Activated CD8-positive, alpha-beta T cell treated with anti-CD3 and anti-CD28 coated beads for 36 hours (primary cell): ENCODE results near the gene MGRN1. TPM values are rescaled to one million over a fixed set of nuclear protein-coding genes. Genes with fewer than 3 reads are reported as not detected.

Experiments
- ATAC-seq: fragments of 200-7000 bp; cut with Tn5 transposase; one replicate; pipeline ENCODE4 v1.10.0; 2021; ENCODE audit warnings: mild to moderate bottlenecking, moderate library complexity
- CTCF ChIA-PET: fragments of 350-600 bp; sonication (Branson Sonifier 250); formaldehyde crosslinking; loops from one replicate; lab custom pipeline; 2021; ENCODE audit warnings: antibody characterized with exemption; lab: Charles Lee
- POLR2A ChIA-PET: fragments of 350-600 bp; sonication (Branson Sonifier 250); formaldehyde crosslinking; loops from one replicate; lab custom pipeline; 2021; ENCODE audit warnings: antibody characterized with exemption; lab: Charles Lee
- DNase-seq: peaks from one replicate; pipeline ENCODE4 v3.0.0-alpha.2; 2020
- H3K27ac Mint-ChIP-seq: one replicate; pipeline ENCODE4 v1.8.0; 2021; ENCODE audit warnings: mild to moderate bottlenecking, mixed read lengths
- H3K27me3 Mint-ChIP-seq: one replicate; pipeline ENCODE4 v1.8.0; 2021; ENCODE audit warnings: mixed read lengths
- H3K36me3 Mint-ChIP-seq: one replicate; pipeline ENCODE4 v1.8.0; 2021; ENCODE audit warnings: low read depth, mixed read lengths
- H3K4me1 Mint-ChIP-seq: one replicate; pipeline ENCODE4 v1.8.0; 2021; ENCODE audit warnings: low read depth, mixed read lengths
- H3K4me3 Mint-ChIP-seq: one replicate; pipeline ENCODE4 v1.8.0; 2021; ENCODE audit warnings: mild to moderate bottlenecking, moderate library complexity, mixed read lengths
- H3K9me3 Mint-ChIP-seq: one replicate; pipeline ENCODE4 v1.8.0; 2021; ENCODE audit warnings: mixed read lengths
- CTCF ChIP-seq: fragments of 200-600 bp; IDR thresholded peaks from one replicate; pipeline ENCODE4 v1.8.0; 2022; ENCODE audit warnings: antibody characterized with exemption, mild to moderate bottlenecking
- intact Hi-C: fragments of 100-400 bp; cut with micrococcal nuclease; formaldehyde crosslinking; loops from one replicate; pipeline ENCODE4 v1.10.0; 2022
- total RNA-seq, 2 experiments: library from RNA; stranded (reverse); gene quantifications; one replicate each; pipeline ENCODE4 v1.2.3, GENCODE V29; 2021

The MGRN1 gene
- total RNA-seq, 2 experiments from 2014 or later = 67.6 to 70.8 TPM

- H3K9me3 Mint-ChIP-seq = no peaks in the 10 kb centered on the region
- POLR2A ChIA-PET = interaction anchor here (1.7 kb wide), 1 partner anchor 8 kb away, joined by 5 read pairs; no protein-coding TSS in a partner anchor
Observed at GRCh38 chr16:4709481-4709880, 84.9 kb downstream of the MGRN1 start.

DNA sequence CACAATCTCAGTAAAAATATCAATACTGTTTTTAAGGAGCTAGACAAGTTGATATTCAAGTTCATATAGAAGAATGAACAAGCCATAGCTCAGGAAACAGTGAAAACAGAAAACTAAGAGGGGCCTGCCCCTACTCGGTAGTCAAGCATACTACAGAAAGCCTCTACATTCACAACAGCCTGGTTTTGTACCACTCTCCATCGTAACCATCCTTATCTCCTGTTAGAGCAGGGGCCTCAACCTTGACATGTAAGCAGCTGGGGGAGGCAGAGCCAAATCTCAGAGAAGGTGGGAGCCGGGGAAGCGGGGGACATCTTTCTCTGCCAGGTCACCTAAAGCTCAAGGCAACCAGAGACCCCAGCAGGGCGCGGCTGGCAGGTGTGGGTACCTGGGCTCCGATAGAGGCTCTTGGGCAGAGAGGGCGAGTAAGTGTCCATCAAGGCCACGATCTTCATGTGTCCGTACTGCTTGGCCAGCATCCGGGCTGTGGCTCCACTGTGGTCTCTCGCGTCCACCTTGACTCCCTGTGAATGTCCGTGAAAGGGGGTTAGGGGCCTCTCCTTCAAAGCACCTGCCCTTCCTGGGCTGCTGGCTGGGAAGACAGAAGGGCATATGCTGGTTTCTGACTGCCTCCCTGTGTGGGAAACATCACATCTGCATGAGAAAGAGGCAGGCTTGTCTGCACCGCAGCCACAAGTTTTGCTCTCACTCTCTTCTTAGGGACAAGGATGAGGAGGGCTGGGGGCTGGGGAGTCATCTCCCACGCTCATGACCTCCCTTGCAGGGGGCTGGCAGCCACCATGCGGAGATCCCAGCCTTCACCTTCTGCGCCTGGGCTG is 89.3 kb downstream of the MGRN1 start:
- Mint-ChIP-seq H3K36me3 (peaks cover 14% of the 10 kb centered on the region), H3K4me3 (no peak overlapping the region), H3K27ac (no peak overlapping the region), H3K27me3 (no peaks in the 10 kb centered on the region), H3K4me1 (no peaks in the 10 kb centered on the region), H3K9me3 (no peaks in the 10 kb centered on the region)
- DNase-seq (no peak), ATAC-seq (no peak)
- POLR2A ChIA-PET = no interaction called here
- CTCF ChIA-PET = no interaction called here
- TF ChIP-seq CTCF = no peak
- intact Hi-C loops = no loop called here

More at GRCh38 chr16:4709481-4709880, 84.9 kb downstream of the MGRN1 start:
- TF ChIP-seq CTCF = no peak
- Mint-ChIP-seq H3K4me1 (no peaks in the 10 kb centered on the region), H3K27ac (no peak overlapping the region), H3K27me3 (no peaks in the 10 kb centered on the region), H3K4me3 (no peak overlapping the region), H3K36me3 (peaks cover 18% of the 10 kb centered on the region)
- CTCF ChIA-PET = interaction anchor here (0.9 to 1.4 kb wide), 4 partner anchors 8 to 247 kb away, joined by 3 read pairs; no protein-coding TSS in a partner anchor
- DNase-seq (no peak), ATAC-seq (no peak)
- intact Hi-C loops = no loop called here

- intact Hi-C loops = no loop called here
- Mint-ChIP-seq H3K4me1 (no peaks in the 10 kb centered on the region), H3K9me3 (no peaks in the 10 kb centered on the region), H3K36me3 (peaks cover 7% of the 10 kb centered on the region), H3K27me3 (no peaks in the 10 kb centered on the region), H3K4me3 (no peak overlapping the region), H3K27ac (no peak overlapping the region)
- TF ChIP-seq CTCF = no peak
- ChIA-PET POLR2A (no interaction called here), CTCF (no interaction called here)
- ATAC-seq (no peak), DNase-seq (no peak)
Observed at GRCh38 chr16:4714996-4715395, 90.4 kb downstream of the MGRN1 start.

GRCh38 chr16:4718466-4718865 is 93.8 kb downstream of the MGRN1 start:
- H3K9me3 Mint-ChIP-seq = no peaks in the 10 kb centered on the region
- no peak overlapping the region for H3K4me3 Mint-ChIP-seq
- H3K27ac Mint-ChIP-seq = no peak overlapping the region
- ChIA-PET CTCF (no interaction called here), POLR2A (interaction anchor here (0.8 kb wide), 1 partner anchor 16 kb away, joined by 4 read pairs; the partner anchor contains the start of genes ANKS3 and DNAAF8)
- TF ChIP-seq CTCF = no peak
- H3K36me3 Mint-ChIP-seq = peaks cover 10% of the 10 kb centered on the region
- no peak for ATAC-seq
- H3K4me1 Mint-ChIP-seq = no peaks in the 10 kb centered on the region
- no peaks in the 10 kb centered on the region for H3K27me3 Mint-ChIP-seq
- no peak for DNase-seq
- intact Hi-C loops = no loop called here

- CTCF ChIA-PET = no interaction called here
- intact Hi-C loops = no loop called here
- Mint-ChIP-seq H3K4me1 (no peaks in the 10 kb centered on the region), H3K4me3 (no peak overlapping the region), H3K27me3 (no peaks in the 10 kb centered on the region), H3K27ac (no peak overlapping the region), H3K9me3 (no peaks in the 10 kb centered on the region), H3K36me3 (peaks cover 12% of the 10 kb centered on the region)
- ATAC-seq (no peak), DNase-seq (no peak)
- TF ChIP-seq CTCF = no peak
- POLR2A ChIA-PET = no interaction called here
Observed at GRCh38 chr16:4723071-4723767, 98.6 kb downstream of the MGRN1 start.
